GM19328 (cell line): ENCODE data around the gene DAB2IP.

Experiments used
- ATAC-seq: cut with Tn5 transposase; IDR thresholded peaks from one replicate; pipeline ENCODE4 v1.9.1; 2021; ENCODE audit warnings: mild to moderate bottlenecking, moderate library complexity; ENCODE audit not compliant: unreplicated experiment

Gene DAB2IP

DNA sequence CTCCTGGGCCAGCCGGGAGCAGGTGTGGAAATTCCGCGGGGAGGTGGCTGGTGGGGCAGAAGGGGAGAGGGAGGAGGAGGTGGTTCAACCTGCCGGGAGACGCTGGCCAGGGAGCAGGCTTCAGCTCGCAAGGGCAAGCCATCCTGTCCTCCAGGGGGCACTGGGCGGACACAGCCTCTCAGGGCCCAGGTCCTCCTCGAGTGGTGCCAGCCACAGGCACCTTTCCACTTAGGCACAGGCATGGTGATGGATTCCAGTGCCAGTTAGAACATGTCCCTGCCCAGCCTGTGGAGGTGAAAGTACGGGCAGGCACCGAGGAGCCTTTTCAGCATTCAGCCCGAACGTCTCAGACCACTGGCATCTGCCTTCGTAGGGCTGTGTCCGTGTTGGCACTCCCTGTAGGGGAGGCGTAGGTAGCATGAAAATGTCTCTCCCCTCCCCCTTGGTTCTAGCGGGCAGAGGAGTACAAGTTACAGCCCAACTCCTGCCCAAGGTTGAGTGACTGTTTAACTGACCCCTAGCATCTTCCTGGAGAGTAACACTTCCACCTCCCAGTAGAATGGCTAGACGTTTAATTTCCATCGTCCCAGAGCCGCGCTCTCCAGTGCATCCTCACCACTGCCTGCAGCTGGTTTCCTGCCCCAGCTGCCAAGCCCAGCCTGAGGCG lies 48.9 kb downstream of the DAB2IP start:
- no peak for ATAC-seq

DNA sequence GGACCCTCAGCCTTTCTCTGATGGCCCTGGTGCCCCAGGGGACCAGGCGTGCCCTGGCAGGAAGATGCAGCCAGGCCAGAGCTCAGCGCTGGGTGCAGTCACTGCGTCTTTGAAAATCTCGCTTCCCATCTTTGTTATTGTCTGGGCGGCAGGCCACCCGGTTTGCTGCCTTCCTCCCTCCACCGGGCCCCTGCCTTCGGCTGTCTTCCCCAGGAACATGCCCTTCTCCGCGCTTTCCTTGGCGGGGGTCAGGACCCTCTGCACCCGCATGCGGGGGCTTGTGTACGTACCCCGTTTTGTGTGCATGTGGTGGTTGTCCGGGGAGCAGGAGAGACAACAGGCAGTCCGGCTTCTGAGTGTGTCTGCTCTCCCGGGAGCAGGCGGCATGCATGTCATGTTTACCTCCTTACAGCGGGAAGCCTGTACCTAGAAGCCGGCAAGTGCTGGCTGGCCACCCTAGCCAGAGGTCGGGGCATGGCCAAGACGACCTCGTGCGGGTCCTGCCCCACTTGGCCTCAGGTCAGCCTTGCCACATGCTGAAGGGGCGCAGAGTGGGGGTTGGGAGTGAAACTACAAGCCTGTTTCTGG lies 49.5 kb downstream of the DAB2IP start:
- no peak for ATAC-seq

- no peak for ATAC-seq
Observed at GRCh38 chr9:121701736-121702261, 50.4 kb downstream of the DAB2IP start.

- no peak for ATAC-seq
Observed at GRCh38 chr9:121703014-121703734, 51.7 kb downstream of the DAB2IP start.

DNA sequence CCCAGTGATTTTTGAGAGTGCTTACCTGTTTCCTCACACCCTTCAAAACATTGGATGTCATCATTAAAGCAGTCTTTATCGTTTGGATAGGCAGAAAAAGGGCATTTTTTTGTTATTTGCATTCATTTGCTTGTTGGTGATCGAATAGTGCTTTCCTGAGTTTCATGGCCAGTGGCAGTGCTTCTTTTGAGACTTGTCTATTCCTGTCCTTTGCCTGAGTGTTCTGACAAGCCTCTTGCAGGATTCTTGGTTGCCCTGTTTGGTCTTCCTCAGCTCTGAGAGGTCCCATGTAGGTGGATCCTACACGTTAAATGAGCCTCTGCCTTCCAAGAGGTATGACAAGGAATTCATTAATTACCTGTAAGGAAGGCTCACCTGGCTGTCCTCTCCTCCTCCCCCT lies 52.8 kb downstream of the DAB2IP start:
- no peak for ATAC-seq

- ATAC-seq: no peak
Observed at GRCh38 chr9:121706149-121706750, 54.8 kb downstream of the DAB2IP start.

- peak; percentile 95 for ATAC-seq
Observed at GRCh38 chr9:121707477-121708424, 56.3 kb downstream of the DAB2IP start.

- ATAC-seq: no peak
Observed at GRCh38 chr9:121708768-121709488, 57.5 kb downstream of the DAB2IP start.

- no peak for ATAC-seq
Observed at GRCh38 chr9:121709798-121710197, 58.4 kb downstream of the DAB2IP start.

GRCh38 chr9:121711281-121711680 lies 59.8 kb downstream of the DAB2IP start:
- no peak for ATAC-seq

GRCh38 chr9:121711797-121712196 lies 60.4 kb downstream of the DAB2IP start:
- ATAC-seq: no peak

GRCh38 chr9:121713400-121714070 lies 62.1 kb downstream of the DAB2IP start:
- no peak for ATAC-seq

DNA sequence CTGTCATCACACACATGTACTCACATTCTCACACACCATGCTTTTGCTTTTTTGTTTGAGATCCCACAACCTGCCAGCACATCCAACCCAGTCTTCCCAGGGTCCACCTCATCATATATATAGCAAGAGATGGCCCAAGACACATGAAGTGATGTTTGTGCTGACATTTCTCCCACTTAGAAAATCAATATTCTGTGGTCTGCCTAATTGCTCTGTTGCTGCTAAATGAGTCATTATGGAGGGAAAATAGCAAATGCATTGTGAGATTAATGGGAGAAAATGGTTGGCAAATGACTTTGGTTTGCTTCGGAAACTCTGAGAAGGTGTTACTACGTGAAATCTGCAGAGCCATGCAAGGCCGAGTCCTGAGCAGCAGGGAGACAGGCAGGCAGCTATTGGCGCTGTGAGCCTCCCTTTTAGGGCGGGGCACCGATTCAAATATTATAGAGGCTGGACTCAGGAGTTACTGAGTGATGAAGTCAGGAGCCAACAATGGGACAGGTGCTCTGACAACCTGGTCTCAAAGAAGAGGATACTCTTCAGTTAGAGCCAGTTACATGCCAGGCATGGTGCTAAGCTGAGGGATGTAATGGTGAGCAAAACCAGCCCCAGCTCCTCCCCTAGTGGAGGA lies 62.8 kb downstream of the DAB2IP start:
- ATAC-seq: no peak

DNA sequence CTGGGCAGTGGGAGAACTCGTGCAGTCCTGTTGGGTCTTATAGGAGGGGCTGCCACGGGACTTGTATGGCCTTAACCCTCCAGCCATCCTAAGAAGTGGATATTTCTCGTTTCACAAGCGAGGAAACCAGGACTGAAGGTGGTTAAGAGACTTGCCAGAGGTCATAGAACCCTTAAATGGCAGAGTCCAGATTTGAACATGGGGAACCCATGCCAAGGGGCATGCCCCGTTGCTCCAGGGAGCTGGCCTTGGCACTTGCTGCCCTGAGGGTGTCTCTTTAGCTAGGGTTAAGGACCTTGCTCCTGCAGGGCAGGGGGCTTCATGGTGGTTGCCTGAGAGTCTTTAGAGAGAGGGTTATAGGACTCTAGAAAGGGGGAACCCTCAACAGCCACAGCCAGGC lies 63.4 kb downstream of the DAB2IP start:
- no peak for ATAC-seq

DNA sequence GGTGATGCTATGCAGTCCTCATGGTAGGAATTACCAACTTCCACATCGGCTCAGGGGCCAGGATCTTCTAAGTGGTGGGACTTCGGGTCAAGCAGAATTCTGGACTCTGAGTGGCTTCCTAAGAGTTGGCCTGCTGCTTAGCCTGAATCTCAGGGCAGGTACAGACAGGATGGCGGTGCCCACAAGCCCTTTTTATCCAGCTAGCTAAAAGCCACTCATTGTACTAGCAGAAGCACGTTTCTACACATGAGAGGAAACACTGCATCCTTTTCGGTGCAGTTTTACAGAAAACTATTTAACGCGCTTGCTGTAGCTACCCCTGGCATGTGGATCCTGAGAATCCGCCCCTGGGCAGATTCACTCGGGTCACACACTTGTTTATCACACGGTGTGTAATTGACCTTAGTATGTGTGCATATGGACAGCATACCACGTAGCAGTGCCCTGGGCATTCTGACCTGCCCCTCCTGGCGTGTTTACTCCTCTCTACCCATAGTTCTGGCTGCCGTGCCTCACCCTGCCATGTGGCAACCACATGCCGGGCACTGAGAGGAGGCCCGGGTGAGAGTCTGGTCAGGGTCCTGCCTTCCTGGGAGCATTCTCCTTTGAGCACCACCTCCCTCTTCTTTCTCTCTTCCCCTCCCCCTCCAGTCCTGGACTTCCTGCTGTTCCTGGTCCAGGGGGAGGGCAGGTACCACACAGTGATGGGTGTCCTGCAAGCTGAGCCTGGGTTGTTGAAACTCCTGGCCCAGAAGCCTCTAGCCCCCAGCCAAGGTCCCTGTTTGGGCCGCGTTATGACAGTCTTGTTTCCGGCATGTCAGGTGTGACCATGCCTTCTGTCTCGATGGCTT lies 65.9 kb downstream of the DAB2IP start:
- ATAC-seq: no peak

GRCh38 chr9:121718084-121718483 lies 66.7 kb downstream of the DAB2IP start:
- no peak for ATAC-seq

DNA sequence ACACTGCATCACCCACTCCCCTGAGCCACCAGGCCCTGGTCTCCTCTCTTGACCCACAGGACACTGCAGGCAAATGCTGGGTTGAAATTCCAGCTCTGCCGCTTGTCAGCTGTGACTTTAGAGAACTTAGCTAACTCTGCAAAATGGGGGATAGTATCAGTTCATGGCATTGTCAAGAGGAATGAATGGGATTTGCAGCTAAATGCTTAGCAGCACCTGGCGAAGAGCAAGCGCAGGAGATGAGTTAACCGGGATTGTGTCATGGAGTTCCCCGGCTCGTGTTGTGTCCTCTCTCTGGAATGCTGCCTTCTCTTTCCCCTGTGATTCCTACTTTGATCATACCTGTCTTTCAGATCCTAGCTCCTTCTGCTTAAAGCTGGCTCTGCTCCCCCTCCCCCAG lies 67.1 kb downstream of the DAB2IP start:
- ATAC-seq: no peak
